Osteocyte (in vitro differentiated cells): ENCODE data around the gene LPAR1. TPM values are rescaled to one million over a fixed set of nuclear protein-coding genes. Genes with fewer than 3 reads are reported as not detected.
A peak's percentile ranks its signal among the peaks of the same experiment; 100 is the strongest.

Source experiments
- DNase-seq: peaks from one replicate; pipeline ENCODE4 v3.0.0; 2021; ENCODE audit warnings: mixed read lengths; ENCODE audit not compliant: unreplicated experiment; ENCODE audit errors: extremely low spot score
- H3K27ac Mint-ChIP-seq: one replicate; pipeline ENCODE4 v1.8.0; 2021; ENCODE audit warnings: mild to moderate bottlenecking, mixed read lengths; ENCODE audit not compliant: unreplicated experiment
- H3K27me3 Mint-ChIP-seq: one replicate; pipeline ENCODE4 v1.8.0; 2021; ENCODE audit warnings: mixed read lengths; ENCODE audit not compliant: unreplicated experiment
- H3K36me3 Mint-ChIP-seq: one replicate; pipeline ENCODE4 v1.8.0; 2021; ENCODE audit warnings: mixed read lengths; ENCODE audit not compliant: unreplicated experiment
- H3K4me1 Mint-ChIP-seq: one replicate; pipeline ENCODE4 v1.8.0; 2021; ENCODE audit warnings: mixed read lengths; ENCODE audit not compliant: unreplicated experiment
- H3K4me3 Mint-ChIP-seq: one replicate; pipeline ENCODE4 v1.8.0; 2021; ENCODE audit warnings: mild to moderate bottlenecking, moderate library complexity, mixed read lengths; ENCODE audit not compliant: unreplicated experiment
- H3K9me3 Mint-ChIP-seq: one replicate; pipeline ENCODE4 v1.8.0; 2021; ENCODE audit warnings: mixed read lengths; ENCODE audit not compliant: unreplicated experiment
- total RNA-seq: library from RNA; stranded (reverse); gene quantifications from 2 replicates; pipeline ENCODE4 v1.2.1, GENCODE V29; 2021
- TF ChIP-seq, protein P1 (sequence below): fragments of 200-600 bp; sonication (generic); IDR thresholded peaks from 2 replicates; pipeline ENCODE4 v1.5.0; 2021; ENCODE audit warnings: antibody characterized with exemption, mild to moderate bottlenecking, moderate library complexity

LPAR1 gene
- total RNA-seq, 1 donor from 2014 or later = 120 TPM

DNA sequence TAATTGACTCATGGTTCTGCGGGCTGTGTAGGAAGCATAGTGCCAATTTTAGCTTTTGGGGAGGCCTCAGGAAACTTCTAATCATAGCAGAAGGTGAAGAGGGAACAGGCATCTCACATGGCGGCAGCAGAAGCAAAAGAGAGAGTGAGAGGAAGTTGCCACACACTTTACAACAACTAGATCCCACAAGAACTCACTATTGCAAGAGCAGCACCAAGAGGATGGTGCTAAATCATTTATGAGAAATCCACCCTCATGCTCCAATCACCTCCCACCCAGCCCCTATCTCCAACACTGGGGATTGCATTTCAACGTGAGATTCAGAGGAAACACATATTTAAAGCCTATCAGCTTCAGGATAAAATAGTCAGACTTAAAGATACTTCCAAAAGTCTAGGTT lies 36.1 kb upstream of the LPAR1 start:
- H3K9me3 Mint-ChIP-seq = no peaks in the 10 kb centered on the region
- no peaks in the 10 kb centered on the region for H3K36me3 Mint-ChIP-seq
- H3K27me3 Mint-ChIP-seq = no peaks in the 10 kb centered on the region
- no peak overlapping the region for H3K27ac Mint-ChIP-seq
- H3K4me1 Mint-ChIP-seq = peaks cover 16% of the 10 kb centered on the region
- no peak for DNase-seq
- TF ChIP-seq, protein P1, sequence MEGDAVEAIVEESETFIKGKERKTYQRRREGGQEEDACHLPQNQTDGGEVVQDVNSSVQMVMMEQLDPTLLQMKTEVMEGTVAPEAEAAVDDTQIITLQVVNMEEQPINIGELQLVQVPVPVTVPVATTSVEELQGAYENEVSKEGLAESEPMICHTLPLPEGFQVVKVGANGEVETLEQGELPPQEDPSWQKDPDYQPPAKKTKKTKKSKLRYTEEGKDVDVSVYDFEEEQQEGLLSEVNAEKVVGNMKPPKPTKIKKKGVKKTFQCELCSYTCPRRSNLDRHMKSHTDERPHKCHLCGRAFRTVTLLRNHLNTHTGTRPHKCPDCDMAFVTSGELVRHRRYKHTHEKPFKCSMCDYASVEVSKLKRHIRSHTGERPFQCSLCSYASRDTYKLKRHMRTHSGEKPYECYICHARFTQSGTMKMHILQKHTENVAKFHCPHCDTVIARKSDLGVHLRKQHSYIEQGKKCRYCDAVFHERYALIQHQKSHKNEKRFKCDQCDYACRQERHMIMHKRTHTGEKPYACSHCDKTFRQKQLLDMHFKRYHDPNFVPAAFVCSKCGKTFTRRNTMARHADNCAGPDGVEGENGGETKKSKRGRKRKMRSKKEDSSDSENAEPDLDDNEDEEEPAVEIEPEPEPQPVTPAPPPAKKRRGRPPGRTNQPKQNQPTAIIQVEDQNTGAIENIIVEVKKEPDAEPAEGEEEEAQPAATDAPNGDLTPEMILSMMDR = no peak
- no peak overlapping the region for H3K4me3 Mint-ChIP-seq

DNA sequence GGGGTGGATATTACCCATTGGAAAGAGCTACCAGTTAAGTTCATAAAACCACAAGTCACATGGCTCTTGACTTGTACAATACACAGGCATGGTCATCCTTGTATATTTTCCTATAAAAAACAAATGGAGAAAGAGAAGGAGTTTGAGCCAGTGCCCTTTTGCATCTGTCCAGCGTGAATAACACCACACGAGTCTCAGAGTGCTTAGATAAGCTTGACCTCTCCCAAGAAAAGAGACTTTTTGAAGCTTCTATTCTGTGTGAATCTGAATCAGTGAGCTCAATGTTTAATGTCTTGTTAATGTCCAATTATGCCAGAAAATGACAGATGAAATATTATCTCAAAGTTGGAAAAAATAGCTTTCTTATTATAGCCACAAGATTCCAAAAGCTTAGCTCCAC lies 30.9 kb upstream of the LPAR1 start:
- TF ChIP-seq, protein P1 = no peak
- no peak for DNase-seq
- no peaks in the 10 kb centered on the region for H3K36me3 Mint-ChIP-seq
- H3K4me3 Mint-ChIP-seq = no peak overlapping the region
- peaks cover 31% of the 10 kb centered on the region for H3K4me1 Mint-ChIP-seq
- H3K9me3 Mint-ChIP-seq = no peaks in the 10 kb centered on the region
- no peaks in the 10 kb centered on the region for H3K27me3 Mint-ChIP-seq
- no peak overlapping the region for H3K27ac Mint-ChIP-seq

DNA sequence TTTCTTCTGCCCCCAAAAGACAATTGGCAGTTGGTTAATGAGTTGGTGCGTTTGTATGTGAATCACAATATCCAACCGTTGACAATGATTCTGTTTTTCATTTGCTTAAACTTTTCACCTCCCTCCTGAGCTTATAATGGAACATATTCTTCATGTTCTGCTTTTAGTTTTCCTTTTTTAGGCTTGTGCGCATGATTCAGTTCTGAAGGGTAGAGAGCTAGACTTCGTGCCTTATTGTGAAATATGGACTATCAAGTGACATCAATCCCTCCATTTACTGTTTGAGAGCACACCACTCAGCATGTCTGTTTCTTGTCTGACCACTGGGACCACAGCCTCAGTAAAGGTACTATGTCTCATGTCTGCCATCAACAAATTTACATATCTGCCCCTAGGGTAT lies 30.5 kb upstream of the LPAR1 start:
- Mint-ChIP-seq H3K4me1 (peaks cover 31% of the 10 kb centered on the region), H3K27ac (no peak overlapping the region), H3K27me3 (no peaks in the 10 kb centered on the region), H3K36me3 (no peaks in the 10 kb centered on the region), H3K9me3 (no peaks in the 10 kb centered on the region), H3K4me3 (no peak overlapping the region)
- TF ChIP-seq, protein P1 = no peak
- no peak for DNase-seq

DNA sequence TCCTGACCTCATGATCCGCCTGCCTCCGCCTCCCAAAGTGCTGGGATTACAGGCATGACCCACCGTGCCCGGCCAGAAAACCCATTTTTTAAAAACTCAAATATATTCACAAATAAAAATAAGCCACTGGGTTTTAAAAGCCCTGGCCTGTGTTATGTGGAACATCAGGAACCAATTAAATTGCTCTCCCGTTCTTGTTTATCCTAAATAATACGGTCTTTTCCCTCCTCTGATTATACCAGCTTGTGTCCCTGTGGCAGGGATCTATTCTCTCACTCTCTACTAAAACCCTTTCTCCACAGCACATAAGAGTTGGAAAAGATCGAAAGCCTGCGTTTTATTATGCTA lies 30.1 kb upstream of the LPAR1 start:
- H3K4me1 Mint-ChIP-seq = peaks cover 31% of the 10 kb centered on the region
- no peak overlapping the region for H3K4me3 Mint-ChIP-seq
- DNase-seq = no peak

DNA sequence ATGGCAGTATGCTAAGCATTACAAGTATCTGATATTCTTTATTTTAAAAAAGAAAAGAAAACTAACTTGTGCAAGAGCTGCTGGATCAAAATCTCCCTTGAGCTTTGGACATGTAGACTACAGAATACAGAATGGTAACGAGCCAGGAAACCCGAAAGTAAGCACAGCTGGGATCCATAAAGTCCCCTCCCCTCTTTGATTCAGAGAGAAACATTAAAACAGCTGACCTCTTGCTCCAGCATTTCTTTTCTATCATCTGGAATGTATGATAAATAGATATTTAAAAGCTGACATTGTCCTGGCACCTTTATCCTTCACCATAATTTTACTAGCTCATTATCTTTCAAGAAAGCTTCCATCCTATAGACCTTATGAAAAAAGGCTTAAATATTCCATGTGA lies 28.2 kb upstream of the LPAR1 start:
- no peaks in the 10 kb centered on the region for H3K9me3 Mint-ChIP-seq
- H3K36me3 Mint-ChIP-seq = no peaks in the 10 kb centered on the region
- no peaks in the 10 kb centered on the region for H3K27me3 Mint-ChIP-seq
- peaks cover 31% of the 10 kb centered on the region for H3K4me1 Mint-ChIP-seq
- H3K4me3 Mint-ChIP-seq = no peak overlapping the region
- H3K27ac Mint-ChIP-seq = peak overlapping the region; percentile 33
- TF ChIP-seq, protein P1 = no peak
- DNase-seq = no peak

More for the DNA sequence above, 30.1 kb upstream of the LPAR1 start:
- TF ChIP-seq, protein P1 = no peak
- Mint-ChIP-seq H3K36me3 (no peaks in the 10 kb centered on the region), H3K27me3 (no peaks in the 10 kb centered on the region), H3K9me3 (no peaks in the 10 kb centered on the region), H3K27ac (no peak overlapping the region)
